Stimulated activated CD4-positive, alpha-beta T cell treated with anti-CD3 and anti-CD28 coated beads, Interleukin-12 subunit alpha, Interleukin-12 subunit beta, amount 100 ng/mL, for 48 hours (primary cell): ENCODE measurements around the gene FGF1.

Experiments used
- DNase-seq, 3 donors: peaks; one replicate each; pipeline ENCODE4 v3.0.0-alpha.2; 2020; ENCODE audit warnings: low read depth in 2 of 3, low spot score in 1 of 3

The FGF1 gene

GRCh38 chr5:142586552-142586951 lies 99.3 kb downstream of the FGF1 start:
- DNase-seq, result no peak

- no peak for DNase-seq
These were observed 100.4 kb downstream of the FGF1 start for GRCh38 chr5:142585451-142585850.

GRCh38 chr5:142584891-142585290 lies 101.0 kb downstream of the FGF1 start:
- no peak for DNase-seq

GRCh38 chr5:142578161-142578830 lies 107.6 kb downstream of the FGF1 start:
- no peak for DNase-seq

- no peak for DNase-seq
These were observed 109.1 kb downstream of the FGF1 start for GRCh38 chr5:142576804-142577203.

GRCh38 chr5:142576303-142576702 lies 109.6 kb downstream of the FGF1 start:
- DNase-seq, result no peak

GRCh38 chr5:142572006-142572405 lies 113.9 kb downstream of the FGF1 start:
- no peak for DNase-seq

- DNase-seq, result no peak
These were observed 114.5 kb downstream of the FGF1 start for GRCh38 chr5:142571371-142571770.

GRCh38 chr5:142569905-142570304 lies 116.0 kb downstream of the FGF1 start:
- no peak for DNase-seq

GRCh38 chr5:142568996-142569335 lies 116.9 kb downstream of the FGF1 start:
- no peak for DNase-seq

GRCh38 chr5:142568283-142568995 lies 117.5 kb downstream of the FGF1 start:
- no peak for DNase-seq

- DNase-seq, result no peak
These were observed 124.3 kb downstream of the FGF1 start for GRCh38 chr5:142561486-142562097.

GRCh38 chr5:142561029-142561428 lies 124.9 kb downstream of the FGF1 start:
- no peak for DNase-seq

GRCh38 chr5:142552107-142552506 lies 133.8 kb downstream of the FGF1 start:
- no peak for DNase-seq

GRCh38 chr5:142551338-142552067 lies 134.4 kb downstream of the FGF1 start:
- no peak for DNase-seq

- DNase-seq, result no peak
These were observed 135.4 kb downstream of the FGF1 start for GRCh38 chr5:142550471-142550870.

- DNase-seq, result no peak
These were observed 136.1 kb downstream of the FGF1 start for GRCh38 chr5:142549834-142550233.

- peak; percentile 5 to 41 (median 9) for DNase-seq
These were observed 137.1 kb downstream of the FGF1 start for GRCh38 chr5:142548739-142549275.

- no peak for DNase-seq
These were observed 138.2 kb downstream of the FGF1 start for GRCh38 chr5:142547445-142548380.

GRCh38 chr5:142545650-142546322 lies 140.1 kb downstream of the FGF1 start:
- no peak for DNase-seq
